ENCODE measurements around the gene TRAF7.

The TRAF7 gene

DNA sequence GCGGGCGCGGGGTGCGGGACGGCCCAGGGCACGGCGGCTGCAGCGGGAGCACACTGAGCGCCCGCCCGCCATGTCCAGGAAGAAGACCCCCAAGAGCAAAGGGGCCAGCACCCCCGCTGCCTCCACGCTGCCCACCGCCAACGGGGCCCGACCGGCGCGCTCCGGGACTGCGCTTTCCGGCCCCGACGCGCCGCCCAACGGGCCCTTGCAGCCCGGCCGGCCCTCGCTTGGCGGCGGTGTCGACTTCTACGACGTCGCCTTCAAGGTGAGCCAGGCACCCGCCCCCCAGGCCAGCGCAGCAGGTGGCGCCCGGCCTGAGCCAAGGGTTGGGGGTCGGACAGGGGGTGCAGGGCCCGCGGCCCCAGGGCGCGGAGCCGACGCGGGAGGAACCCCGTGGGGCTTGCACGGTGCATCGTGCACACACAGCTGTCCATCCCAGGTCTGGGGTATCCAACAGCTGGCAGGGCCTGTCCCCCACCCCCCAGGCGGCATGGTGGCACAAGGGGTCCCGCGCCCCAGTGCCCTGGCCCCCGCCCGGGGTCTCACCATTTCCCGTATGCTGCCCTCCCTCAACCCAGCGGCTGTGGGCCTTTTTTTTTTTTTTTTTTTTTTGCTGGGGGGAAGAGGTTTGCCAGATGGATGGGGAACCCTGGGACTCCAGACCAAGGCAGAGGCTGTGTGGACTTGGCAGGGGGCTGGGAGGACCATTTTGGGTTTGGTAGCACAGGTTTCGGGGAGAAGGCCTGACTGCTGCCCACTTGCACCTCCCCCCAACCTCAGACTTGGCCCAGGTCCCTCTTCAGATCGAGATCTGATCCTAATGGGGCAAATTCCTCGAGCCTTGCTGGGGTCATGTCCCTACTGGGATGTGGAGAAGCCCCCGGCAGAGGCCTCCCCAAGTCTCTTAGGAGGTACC, 6.6 kb upstream of the TRAF7 start:
- TF ChIP-seq CTCF (conservative IDR thresholded peaks at IDR 0.05) = no peak
- peak overlapping the region; percentile 89 for H3K27ac ChIP-seq

DNA sequence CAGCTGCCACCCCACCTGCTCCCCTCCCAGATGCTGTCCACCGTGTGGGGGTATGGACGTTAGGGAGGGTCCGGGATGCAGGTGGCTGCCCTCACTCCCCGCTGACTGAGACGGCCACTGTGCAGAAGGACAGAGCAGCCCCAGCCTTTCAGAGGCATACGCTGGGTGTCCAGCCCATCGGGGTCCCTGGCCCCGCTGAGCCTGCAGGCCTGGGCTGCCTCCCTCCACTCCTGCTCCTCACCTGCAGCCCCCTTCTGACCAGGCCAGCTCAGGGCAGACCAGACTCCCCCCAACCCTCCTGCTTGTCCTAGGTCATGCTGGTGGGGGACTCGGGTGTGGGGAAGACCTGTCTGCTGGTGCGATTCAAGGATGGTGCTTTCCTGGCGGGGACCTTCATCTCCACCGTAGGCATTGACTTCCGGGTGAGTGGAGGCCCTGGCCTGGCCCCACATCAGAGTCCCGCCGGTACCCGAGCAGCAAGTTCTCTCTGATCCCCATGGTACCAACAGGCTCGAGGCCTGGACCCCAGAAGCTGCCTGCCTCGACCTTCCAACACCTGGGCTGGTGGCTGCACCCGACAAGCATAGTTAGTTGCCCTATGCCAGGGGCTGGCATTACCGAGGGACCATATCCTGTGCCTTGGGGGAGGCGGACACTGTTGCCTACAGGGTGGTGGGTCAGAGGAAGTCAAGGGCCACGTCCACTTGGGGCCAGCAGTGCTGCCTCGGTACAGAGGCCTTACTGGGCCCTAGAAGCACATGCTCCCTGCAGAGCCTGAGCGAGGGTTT, 5.8 kb upstream of the TRAF7 start:
- no peak for TF ChIP-seq CTCF (conservative IDR thresholded peaks at IDR 0.05)
- H3K27ac ChIP-seq = peak overlapping the region; percentile 89

GRCh38 chr16:2150418-2151187, 5.0 kb upstream of the TRAF7 start:
- TF ChIP-seq CTCF (conservative IDR thresholded peaks at IDR 0.05) = no peak
- H3K27ac ChIP-seq = peak overlapping the region; percentile 89

- peak overlapping the region; percentile 89 for H3K27ac ChIP-seq
- TF ChIP-seq CTCF (conservative IDR thresholded peaks at IDR 0.05) = no peak
Measured at GRCh38 chr16:2151188-2152091, 4.1 kb upstream of the TRAF7 start.

GRCh38 chr16:2152695-2153506, 2.7 kb upstream of the TRAF7 start:
- peak overlapping the region; percentile 89 for H3K27ac ChIP-seq
- TF ChIP-seq CTCF (conservative IDR thresholded peaks at IDR 0.05) = no peak

DNA sequence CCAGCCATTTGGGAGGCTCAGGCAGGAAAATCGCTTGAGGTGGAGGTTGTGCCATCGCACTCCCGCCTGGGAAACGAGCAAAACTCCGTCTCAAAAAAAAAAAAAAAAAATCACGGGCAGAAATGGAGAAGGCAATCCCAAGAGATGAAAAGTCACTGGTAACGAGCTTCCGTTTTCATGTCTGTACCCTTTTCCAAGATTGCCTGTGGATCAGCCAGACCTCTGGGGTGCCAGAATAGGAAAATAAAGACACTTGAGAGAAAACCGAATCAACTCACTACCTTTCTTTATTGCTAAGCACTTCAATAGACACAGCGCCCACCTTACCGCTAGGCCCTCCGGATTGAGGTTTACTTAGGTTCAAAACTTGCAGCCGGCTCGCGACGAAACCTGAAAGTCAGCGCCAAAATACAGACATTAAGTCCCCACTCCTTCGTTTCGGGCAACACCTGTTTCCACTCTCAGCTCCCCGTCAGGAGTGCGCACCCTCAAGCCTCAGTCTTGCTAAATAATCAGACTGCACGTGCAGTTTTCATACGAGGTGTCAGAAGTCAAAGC, 970 bp upstream of the TRAF7 start:
- TF ChIP-seq CTCF (conservative IDR thresholded peaks at IDR 0.05) = no peak
- peak overlapping the region; percentile 89 for H3K27ac ChIP-seq
